GOT3 (cell line): ENCODE data around the gene TBC1D22A.

Experiments used
- DNase-seq: peaks from one replicate; lab custom pipeline; 2025; ENCODE audit warnings: mixed read lengths; lab: John Stamatoyannopoulos, UW

TBC1D22A gene

DNA sequence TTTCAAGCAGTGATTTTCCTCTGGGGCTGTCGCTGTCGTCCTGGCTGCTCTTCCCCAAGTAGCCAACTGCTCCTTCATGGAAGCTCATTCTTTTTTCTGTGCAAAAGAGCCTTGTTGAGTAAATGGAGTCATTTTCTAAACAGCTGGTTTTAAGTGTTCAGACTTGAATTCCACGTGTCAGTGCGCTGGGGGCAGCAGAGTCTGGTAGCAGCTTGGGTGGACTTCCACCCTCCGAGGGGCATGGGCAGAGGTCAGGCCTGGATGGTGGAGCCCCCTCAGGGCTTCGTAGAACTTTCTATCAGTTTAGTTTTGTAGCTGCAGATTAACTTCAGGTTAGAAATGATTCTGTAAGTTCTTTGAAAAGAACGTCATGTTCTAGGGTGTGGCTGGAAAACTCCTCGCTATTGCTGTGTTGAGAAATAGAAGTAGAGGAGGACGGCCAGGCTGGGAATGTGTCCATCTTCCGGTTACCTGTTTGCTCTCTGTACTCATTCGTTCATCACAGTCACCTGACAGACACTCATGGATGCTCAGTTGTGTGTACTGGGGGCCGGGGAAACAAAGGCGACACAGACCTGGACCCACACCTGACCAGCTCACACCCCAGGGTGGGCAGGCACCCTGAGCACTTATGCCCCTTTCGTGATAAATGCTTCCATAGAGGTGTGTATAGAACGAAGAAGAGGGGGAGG lies 270.7 kb downstream of the TBC1D22A start:
- no peak for DNase-seq

DNA sequence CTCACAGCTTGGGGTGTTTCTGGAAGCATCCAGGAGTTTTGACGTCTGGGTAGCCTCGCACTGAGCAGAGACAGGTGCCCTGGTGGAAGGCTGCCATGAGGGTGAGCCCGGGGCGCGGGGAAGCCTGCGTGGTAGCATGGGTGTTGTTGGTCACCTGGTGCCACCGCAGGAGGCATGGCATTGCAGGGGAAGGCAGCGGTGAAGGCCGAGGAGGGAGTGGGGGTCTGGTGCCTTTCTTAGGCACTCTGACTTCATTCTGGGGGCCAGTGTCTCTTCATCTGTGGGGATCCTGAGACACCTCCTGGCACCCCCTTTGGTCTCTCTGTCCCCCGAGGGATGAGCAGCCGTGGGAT lies 271.2 kb downstream of the TBC1D22A start:
- DNase-seq, result no peak

DNA sequence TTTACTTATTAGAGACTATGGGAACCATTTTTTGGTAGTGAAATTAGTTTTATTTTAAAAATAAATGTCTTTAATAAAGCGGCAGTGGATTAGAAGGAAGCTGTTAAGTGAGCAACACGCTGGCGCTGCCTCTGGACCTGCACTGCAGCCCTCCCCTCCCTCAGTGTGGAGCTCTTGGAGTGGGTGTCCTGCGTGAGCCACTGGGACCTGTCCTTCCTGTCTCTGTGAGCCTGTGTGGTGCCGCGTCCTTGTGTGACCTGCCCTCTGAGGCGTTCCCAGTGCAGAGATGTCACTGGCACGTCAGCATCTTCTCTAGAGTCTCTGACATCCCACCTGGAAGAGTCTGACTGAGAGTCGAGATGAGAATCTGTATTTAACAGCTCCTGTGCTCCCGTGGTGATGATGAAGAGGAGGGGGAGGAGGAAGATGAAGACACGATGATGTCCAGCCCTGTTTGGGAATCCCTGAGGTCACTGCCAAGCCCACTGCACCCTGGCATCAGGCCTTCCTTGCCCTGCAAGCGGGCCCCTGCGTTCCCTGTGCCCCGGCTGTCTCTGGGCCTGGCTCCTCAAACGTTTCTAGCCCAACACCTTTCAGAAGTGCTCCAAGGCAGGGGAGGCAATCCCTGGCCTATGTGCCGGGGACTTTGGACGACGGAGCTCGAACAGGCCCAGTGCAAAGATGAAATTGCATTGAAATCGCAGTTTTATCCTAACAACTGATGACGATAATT lies 271.8 kb downstream of the TBC1D22A start:
- no peak for DNase-seq

DNA sequence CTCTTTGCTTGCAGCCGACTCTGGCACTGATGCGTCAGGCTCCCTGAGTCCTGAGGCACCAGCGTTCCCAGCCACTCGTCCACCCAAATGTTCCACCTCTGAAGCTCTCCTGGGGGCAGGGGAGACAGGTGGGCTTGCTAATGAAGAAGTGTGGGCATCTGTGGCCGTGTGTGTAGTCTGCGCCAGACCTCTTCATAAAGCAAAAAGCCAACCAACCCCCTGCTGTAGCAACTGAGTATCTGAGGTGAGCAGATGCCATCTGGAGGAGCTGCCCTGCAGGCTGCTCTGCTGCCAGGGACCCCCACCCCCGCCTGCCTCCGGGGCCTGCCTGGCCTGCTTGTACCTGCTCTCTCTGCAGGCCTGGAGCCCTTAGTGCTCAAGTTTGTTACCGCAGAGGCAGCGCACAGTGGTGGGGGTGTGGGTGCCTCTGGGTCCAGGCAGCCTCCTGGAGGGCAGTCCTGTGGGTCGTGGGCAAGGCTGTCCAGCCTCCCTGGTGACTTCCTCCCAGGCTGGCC lies 272.5 kb downstream of the TBC1D22A start:
- no peak for DNase-seq

DNA sequence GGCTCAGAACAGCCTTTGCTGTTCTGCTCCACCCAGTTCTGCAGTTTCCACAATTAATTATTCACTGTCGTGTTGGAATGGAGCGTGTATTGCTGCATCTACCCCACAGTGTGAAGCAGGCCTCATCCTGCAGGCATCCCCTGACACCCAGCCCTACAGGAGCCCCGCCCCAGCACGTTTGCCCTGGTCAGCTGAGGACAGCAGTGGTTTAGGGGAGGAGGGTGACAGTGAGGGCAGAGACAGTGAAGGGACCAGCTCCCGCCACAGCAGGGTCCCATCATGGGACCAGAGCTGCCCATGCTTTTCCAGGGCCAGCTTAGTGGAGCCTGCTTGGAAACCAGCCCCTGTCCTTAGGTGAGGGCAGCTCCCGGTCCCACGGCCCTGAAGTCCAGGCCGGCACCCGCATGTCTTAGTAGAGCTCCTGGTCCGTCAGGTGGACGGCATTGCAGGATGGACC lies 273.0 kb downstream of the TBC1D22A start:
- DNase-seq, result no peak

DNA sequence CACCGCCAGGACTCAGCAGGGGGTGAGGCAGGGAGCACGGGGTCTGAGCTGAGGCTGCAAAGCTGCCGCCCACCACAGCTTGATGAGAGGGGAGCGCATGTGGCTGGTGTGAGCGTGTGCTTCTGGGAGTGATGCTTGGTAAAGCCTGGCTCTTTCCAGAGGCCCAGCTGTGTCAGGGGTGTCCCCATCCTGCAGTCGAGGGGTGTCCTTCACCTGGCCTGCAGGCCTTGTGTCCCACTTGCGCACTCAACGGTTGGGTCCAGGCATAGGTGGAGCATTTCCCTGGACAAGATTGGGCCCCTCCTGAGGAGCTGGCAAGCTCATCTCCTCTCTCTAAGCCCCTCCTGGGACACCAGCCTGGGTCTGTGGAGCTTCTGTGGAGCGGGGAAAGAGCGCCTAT lies 273.9 kb downstream of the TBC1D22A start:
- DNase-seq, result no peak

DNA sequence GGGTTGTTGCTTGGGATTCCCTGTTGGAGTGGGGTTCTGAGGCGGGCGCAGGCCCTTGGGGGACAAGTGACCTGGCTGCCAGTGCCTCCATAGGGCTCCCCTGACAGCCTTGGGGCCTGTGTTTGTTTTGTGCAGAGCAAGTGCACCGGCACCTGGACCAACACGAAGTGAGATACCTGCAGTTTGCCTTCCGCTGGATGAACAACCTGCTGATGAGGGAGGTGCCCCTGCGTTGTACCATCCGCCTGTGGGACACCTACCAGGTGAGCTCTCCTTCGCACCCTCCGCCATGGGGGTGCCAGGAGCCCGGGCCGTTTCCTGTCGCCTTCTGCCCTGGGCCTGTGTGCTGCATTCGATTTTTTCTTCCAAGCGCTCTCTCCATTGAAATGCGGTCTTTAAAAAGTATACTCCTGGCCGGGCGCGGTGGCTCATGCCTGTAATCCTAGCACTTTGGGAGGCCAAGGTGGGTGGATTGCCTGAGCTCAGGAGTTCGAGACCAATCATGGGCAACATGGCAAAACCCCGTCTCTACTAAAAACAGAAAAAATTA lies 274.6 kb downstream of the TBC1D22A start:
- DNase-seq, result no peak

DNA sequence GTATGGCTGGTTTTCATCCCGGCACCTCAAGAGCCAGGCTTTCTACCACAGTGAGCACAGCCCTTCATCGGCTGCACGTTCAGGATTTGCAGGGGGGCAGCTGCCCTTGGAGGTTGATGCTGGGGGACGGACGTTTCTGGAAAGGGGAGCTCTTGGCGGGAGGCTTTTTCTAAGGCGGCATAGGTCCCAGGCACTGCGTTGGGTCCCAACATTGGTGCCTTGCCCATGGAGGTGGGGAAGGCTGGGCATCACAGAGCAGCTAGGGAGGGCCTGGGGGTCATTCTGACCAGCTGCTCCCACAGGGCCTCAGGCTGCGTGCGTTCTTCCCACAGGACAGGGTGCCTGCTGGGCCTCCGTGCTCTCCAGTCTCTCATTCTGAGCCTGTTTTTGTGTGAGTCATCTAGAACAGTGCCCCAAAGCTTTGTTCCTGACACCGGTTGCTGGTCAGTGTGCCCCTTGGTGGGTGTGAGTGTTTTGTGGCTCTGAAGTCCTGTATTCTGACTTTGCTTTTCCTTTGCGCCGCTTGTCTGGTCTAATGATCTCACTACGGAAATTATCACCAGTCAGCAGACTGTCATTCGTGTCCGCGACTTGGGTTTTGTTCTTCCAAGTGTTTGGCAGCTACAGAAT lies 275.9 kb downstream of the TBC1D22A start:
- DNase-seq, result no peak

DNA sequence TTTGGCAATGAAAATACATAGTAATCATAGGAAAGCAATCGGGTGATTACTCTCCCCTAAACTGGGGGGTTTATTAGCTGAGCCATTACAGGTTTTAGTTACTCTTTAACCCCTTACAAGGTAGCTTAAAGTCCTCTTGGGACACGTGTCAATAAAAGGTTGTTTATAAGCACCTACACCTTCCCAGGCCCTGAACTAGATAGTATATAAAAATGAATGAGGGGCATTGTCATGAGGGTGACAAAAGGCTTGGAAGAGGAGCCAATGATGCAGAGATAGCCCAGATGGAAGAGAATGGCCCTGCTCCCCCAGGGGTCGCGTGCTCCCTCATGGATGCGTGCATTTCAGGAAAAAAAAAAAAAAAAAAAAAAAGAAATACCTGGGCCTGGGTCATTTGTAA lies 276.9 kb downstream of the TBC1D22A start:
- DNase-seq, result no peak

DNA sequence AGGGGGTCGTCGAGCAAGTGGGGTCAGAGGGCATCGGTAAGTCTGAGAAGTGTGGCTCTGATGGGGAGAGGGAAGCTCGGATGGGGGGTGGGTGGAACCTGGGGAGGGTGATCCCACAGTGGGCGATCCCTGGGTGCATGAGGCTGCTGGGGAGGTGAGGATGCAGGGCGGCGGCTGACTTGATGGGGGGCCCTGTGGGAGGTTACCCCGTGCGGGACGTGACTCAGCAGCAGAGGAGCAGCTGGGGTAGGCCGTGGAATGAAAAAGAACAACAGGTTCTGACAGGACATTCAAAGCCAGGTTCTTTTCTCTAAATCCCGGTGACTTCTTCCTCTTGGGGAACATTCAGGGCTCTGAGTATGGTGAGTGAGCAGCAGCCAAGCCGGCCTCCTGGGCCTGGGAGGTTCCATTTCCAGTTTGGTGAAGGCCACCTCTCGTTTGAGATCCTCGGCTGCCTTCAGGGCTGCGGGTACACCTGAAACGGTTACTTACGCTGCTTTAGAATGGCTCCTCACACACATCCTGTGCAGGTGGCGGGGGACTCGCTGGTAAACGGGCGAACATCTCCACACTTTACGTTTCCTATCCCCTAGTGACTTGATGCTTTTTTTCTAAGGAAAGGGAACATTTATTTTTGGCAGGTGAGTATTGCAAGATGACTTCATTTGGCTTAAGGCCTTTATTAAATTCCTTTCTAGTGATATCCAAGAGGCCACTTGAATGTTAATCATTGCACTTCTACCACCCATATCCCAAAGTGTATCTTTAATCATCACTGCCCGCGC lies 278.2 kb downstream of the TBC1D22A start:
- DNase-seq, result no peak

DNA sequence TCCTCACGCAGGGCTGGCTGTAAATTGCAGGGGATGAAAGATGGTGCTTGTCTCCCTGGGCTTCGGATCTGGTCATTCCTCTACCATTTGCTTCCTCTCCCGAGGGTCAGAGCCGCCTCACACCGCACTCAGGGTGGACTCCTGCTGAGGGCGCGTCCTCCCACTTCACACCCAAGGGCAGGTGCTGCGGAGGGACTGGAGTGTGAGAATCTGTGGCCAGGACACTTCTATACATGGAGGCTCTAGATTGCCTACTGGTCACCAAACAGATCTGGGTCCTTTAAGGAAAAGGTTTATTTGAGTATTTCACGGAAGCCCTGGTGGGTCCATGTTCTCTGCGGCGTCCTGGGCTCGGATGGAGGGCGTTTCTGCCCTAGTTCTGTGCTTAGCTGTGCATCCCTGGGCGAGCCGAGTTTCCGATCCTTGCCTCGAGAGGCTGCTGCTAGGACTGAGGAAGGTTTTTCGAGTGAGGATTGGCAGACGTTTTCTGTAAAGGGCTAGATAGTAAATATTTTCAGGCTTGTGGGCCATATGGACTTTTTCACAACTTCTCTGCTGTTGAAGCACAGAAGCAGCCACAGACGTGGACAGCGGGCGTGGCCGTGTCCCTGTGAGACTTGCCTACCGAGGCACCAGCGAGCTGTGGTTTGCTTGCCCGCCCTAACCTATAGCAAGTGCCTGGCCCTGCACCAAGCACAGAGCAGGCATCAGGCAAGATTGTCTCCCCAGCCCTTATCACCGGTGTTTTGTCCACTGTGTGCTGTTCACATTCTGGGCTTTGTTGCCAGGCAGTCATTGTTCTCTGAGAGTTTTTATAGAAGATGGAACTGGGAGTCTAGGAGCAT lies 279.0 kb downstream of the TBC1D22A start:
- DNase-seq, result no peak

DNA sequence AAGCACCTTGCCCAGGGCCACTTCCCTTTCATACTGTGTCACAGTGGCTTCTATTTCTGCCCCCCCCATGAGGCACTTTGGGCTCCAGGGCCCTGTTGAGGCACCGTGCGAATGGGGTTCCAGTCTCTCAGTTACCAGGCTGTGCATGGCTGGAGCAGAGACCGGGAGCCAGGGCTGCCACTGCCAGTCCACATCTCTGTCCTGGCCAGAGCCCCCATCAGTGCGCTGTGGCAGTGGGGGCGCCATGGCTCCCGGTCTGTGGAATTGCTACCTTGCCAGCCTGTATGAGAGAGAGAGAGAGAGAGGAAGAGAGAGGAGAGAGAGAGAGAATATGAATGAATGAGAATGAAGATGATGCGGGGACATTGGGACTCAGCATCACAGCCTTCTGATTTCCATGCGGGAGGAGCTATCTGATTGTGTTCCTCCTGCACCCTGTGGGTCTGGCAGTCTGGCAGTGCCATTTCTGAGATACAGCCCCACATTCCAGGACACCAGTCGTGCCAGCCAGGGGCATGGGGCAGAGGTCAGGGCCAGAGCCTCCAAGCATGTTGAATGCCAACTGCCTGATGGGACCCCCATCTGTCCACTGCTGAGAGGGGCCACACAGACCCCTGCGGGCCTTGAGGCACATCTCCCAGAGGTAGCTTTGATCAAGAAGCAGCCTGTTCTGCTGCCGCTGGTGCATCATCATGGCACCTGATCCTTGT lies 279.8 kb downstream of the TBC1D22A start:
- no peak for DNase-seq

DNA sequence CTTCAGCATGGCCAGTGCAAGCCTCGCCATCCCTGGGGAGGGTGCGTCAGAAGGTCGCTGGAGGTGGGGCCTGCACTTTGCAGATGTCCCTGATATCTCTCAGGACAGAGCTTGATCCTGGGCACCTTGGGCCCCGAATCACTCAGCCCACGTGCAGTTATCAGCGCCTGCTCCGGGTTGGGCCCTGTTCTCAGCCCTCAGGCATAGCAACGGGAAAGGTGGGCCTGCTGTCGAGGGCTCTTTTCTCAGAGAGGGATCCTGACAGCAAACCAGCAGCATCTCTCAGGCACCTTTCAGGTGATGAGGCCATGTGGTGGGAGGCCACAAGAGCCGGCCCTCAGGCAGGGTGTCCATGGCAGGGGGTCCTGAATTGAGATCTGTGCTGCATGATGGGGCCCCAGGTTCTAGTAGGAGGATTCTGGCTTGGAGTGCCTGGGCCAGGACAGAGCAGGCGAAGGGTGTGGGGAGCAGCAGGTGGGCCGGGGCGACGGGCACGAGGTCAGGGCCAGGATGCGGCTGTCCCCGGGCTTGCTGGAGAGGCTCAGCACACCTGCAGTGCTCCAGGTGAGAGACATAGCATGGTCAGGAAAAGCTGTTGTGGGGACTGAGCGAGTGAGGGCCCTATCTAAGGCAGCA lies 280.5 kb downstream of the TBC1D22A start:
- no peak for DNase-seq

DNA sequence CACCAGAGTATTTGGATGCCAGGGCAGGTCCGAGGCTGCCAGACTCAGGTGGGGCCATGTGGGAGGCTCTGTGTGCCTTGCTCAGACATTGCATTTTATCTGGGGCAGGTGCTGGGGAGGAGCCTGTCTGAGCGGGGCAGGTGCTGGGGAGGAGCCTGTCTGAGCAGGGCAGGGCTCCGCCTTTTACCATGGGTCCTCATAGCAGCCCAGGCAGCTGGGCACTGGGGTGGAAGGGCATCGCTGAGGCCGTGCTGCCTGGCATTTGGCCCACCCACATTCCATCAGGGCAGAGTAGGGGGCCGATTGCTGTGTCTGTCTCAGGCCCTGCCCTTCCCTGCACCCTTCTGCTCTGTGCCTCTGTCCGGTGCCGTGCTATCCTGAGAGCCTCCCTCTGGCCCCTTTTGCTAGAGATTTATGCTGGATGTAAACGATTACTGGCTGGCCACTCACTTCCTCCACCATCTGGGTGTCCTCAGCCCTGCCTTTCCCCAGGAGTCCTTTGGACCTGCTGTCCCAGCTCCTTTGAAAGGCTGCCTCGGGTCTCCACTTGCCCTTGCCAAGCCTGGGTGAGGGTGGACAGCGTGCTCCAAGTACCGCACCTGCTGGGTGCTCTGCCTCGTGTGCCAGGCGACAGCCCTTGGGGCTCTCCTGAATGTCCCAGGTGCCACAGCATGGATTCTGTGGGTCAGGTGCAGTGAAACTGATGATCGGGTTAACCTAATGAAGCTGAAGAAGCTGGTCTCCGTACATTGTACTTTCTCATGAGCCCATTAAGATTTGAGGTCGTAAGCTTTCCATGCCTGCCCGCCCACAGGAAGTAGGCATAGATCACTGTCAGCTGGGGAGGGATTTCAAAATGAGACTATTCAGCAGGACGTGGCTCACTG lies 281.6 kb downstream of the TBC1D22A start:
- DNase-seq, result no peak

DNA sequence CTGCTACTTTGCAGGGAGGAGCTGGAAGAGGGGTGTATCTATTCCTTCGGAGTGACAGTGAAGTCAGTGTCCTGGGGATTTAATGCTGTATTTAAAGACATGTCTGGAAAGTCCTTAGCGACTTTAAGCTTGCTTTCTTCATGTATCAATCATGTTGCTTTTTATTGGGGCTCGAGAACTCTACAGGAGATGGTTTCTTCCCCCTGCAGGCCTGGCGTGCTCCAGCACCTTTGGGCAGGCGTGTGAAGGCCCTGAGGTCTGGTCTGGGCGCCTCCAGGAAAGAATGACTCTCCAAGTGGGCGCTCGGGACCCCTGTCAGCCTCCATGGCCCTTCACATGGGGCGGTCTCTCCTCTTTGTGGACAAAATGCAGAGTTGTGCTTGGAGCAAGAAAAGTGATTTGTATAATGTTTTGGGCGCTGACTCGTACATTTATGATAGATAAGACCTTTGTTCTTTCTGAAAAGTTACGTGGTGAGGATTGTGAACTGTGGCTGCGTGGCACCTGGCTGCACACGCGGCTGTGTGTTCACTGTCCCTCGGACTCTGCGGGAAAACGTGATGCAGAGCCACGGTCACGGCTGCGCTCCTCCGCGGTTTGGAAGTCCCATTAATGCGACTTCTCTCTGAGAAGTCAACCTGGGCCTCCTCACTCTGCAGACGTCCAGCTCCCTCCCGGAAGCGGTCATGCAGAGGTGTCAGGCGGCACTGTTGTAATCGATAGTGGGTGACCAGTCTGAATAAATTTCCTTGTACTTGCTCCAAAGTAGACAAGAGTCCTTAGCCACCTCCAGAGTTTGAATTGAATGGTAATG lies 282.5 kb downstream of the TBC1D22A start:
- DNase-seq, result no peak

DNA sequence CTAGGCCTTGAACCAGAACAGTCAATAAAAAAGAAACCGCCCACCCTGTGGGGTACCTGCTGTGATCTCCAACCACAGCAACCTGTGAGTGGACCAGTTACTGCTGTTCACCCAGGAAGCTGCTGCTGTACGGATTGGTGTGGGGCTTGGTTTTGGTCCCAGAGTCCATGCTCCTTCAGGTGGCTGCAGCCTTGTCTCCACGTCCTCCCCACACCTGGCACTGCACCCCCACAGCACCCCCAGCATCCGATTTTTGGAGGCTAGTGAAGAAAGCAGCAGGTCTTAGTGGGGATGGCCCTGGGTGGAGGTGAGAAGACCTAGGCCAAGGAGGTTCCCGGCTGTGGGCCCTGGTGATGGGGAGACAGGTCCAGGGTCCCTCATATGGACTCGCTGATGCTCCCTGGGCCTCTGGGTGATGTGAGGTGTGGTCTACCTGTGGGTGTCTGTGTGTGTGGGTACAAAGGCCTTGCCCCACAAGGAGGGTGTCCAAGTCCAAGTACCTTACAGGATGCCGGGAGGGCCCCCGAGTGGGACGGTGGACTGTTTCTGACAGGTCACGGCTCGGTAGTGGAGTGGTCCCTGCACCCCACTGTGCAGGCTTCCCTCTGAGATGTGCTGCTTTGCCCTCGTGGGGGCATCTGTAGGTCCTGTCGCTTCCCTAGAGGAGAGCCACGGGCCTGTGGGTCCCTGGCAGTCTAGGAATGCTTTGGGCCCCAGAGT lies 283.4 kb downstream of the TBC1D22A start:
- no peak for DNase-seq

DNA sequence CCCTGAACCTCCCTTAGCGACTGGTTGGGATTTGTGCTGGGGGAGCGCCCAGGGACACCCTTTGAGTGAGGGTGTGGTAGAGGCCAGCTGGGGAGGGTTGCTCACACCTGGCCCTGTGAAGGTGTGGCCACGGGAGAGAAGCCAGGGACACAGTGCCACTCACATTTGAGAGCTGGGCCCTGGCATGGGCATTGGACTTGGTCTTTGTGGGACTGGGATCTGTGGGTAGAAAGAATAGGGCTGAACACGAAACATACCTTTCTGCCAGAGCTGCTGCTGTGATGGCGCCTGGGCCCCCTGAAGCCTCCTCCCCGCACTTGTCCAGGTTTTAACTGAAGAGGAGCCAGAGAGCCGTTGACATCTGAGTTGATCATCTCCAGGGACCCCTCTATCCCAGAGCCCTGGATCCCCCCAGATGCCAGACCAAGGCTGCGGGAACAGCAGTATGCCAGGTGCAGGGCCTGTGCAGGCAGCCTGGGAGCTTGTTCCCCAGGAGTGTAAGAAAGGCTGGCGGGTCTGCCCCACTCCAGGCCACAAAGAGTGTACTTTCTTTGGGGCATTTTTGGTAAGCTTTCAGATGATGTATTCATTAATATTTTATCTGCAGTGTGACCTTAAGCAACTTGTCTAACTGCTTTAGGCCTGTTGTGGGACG lies 284.1 kb downstream of the TBC1D22A start:
- DNase-seq, result no peak
